Activated CD8-positive, alpha-beta memory T cell treated with anti-CD3 and anti-CD28 coated beads for 24 hours (primary cell): ENCODE data around the gene GPR3.
"Not testable (repeated sequence)": the region's sequence is repeated elsewhere in the genome, so short reads cannot be mapped to it uniquely, and the experiment has no call there.

Experiments
- DNase-seq: peaks from one replicate; pipeline ENCODE4 v3.0.0-alpha.2; 2020

The GPR3 gene

GRCh38 chr1:27430903-27431600 lies 38.6 kb downstream of the GPR3 start:
- DNase-seq = no peak

- no peak for DNase-seq
These were observed 39.1 kb downstream of the GPR3 start for GRCh38 chr1:27431601-27431940.

GRCh38 chr1:27432725-27433124 lies 40.3 kb downstream of the GPR3 start:
- not testable (repeated sequence) for DNase-seq

GRCh38 chr1:27433706-27434105 lies 41.3 kb downstream of the GPR3 start:
- DNase-seq = no peak

- DNase-seq = no peak
These were observed 43.3 kb downstream of the GPR3 start for GRCh38 chr1:27435566-27436203.

DNA sequence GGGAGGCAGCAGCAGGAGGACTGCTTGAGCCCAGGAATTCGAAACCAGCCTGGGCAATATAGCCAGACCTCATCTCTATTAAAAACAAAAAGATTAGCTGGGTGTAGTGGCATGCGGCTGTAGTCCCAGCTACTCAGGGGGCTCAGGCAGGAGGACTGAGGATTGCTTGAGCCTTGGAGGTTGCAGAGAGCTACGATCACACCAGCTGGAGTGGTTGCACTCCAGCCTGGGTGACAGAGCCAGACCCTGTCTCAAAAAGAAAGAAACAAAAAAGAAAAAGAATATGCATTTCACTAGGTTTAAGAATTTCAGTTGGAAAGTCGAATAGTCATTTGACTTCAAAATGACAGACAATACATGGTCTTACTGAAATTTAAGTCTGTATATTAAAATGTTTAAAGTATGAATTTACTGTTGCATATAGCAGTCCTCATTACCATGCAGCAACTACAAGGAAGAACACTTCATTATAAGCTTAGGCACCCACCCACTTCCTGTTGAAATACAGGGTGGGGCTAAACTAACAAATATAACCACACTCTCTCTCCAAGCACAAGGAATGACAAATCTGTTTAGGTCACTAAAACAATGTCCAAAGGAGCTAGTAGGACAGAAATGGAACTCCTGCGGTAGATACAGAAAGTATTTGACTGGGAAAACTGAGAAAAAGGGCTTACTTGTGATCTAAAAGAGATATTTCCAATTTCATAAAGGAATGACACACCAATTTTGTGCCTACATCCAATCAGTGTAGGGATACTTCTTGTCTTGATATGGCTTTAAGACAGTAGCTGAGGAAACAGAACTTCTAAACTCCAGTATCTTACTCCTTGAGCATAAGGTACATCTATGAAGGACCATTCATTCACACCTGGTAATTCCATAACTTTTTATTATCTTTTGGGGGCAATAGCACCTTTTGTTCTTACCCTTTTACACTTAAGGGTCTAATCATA lies 44.1 kb downstream of the GPR3 start:
- DNase-seq = no peak

- no peak for DNase-seq
These were observed 46.2 kb downstream of the GPR3 start for GRCh38 chr1:27438621-27439061.

- no peak for DNase-seq
These were observed 46.7 kb downstream of the GPR3 start for GRCh38 chr1:27439150-27439549.

- no peak for DNase-seq
These were observed 52.2 kb downstream of the GPR3 start for GRCh38 chr1:27444632-27445031.
